Anterior cingulate cortex (tissue), 58 donors: ENCODE results near the gene TANK.
"Not testable (repeated sequence)": the region's sequence is repeated elsewhere in the genome, so short reads cannot be mapped to it uniquely, and the experiment has no call there.

Experiments used
- DNase-seq, 58 donors: peaks; one replicate each; lab custom pipeline; 2025; lab: John Stamatoyannopoulos, UW

TANK gene

GRCh38 chr2:161219211-161219610, 59.0 kb downstream of the TANK start:
- no peak for DNase-seq

GRCh38 chr2:161223139-161223732, 63.0 kb downstream of the TANK start:
- peak in 1 of 58 donors; percentile 32 for DNase-seq

DNA sequence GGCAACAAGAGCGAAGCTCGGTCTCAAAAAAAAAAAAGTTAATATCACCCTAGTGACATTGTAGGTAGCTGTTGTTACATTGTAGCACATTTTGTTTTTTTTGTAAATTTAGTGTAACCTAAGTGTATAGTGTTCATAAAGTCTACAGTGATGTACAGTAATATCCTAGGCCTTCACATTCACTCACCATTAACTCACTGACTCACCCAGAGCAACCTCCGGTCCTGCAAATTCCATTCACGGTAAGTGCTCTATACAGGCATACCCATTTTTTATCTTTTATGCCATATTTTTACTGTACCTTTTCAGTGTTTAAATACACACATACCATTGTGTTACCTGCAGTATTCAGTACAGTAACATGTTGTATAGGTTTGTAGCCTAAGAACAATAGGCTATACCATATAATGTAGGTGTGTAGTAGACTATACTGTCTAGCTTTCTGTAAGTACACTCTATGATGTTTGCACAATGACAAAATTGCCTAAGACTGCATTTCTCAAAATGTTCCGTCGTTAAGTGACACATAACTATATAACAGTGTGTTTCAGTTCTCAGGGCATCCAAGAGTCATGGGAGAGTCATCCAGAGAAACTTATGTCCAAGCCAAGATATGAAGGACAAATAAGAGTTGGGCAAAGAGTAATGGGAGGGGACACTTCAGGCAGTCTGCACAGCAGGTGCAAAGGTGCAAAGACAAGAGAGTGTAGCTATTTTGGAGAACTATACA, 68.4 kb downstream of the TANK start:
- DNase-seq, result no peak

GRCh38 chr2:161230959-161231358, 70.7 kb downstream of the TANK start:
- DNase-seq, result no peak

GRCh38 chr2:161232571-161232970, 72.3 kb downstream of the TANK start:
- peak in 1 of 58 donors; percentile 8 for DNase-seq

GRCh38 chr2:161233858-161234431, 73.7 kb downstream of the TANK start:
- no peak for DNase-seq

DNA sequence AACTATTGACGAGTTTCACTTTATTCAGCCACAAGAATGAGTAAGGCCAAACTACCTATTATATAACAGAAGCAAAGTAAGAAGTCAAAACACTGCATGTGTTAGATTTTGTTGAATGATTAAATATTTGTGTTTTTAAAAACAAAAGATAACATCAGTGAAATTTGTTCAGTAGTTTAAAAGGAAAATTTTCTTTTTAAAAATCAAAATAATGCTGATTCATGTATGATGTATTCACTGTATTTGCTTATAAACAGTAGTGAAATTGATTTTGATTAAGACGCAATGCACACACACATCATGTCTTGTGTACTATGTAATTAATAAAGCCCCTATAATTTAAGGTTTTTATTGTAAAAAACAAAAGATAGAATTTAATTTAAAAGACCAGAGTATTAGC, 74.4 kb downstream of the TANK start:
- DNase-seq, result no peak

DNA sequence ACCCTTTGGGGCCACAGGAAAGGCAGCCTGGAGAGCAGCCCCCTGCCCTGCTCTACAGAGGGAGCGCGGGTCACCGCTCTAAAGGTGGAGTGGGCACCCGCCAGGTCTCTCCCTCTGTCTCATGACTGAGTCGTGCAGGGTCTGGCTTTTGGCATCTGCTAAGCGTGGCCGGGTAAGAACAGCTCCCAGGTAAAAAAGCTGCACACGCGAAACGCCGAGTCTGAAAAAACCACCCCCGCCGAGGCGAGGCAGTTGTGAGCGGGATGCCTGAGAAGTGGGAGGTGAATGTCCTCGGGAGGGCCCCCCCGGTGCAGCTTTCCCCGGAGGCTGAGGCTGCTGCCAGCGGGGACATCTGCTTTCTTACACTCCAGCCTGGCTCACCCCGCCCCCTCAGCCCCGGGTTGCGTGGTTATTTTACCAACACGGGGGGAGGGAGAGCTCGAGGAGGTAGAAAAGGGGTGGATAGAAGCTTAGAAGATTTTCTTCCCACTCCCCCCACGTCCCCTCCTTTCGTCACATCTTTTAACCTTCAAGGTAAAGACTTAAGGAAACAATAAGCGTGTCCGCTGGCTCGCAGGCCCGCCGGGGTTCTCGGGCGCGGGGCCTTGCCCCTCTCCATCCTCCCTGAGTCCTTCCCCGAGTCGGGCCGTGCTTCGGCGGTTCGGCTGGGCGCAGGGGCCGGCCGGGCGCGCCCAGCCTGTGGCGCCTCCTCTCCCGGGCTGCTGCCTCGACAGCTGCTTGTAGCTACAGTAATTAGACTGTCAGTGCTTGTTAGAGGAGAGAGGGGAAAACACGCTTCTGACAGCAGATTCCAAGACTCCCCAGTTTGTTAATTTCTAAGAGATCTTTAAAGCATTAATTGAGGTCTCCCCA, 77.4 kb downstream of the TANK start:
- peak in 56 of 58 donors; percentile 42 to 84 (median 70) for DNase-seq

GRCh38 chr2:161238265-161238559, 78.0 kb downstream of the TANK start:
- peak in 14 of 58 donors; percentile 15 to 67 (median 47) for DNase-seq

- DNase-seq, result peak; percentile 24 to 92 (median 82)
Measured at GRCh38 chr2:161238560-161239325, 78.5 kb downstream of the TANK start.

DNA sequence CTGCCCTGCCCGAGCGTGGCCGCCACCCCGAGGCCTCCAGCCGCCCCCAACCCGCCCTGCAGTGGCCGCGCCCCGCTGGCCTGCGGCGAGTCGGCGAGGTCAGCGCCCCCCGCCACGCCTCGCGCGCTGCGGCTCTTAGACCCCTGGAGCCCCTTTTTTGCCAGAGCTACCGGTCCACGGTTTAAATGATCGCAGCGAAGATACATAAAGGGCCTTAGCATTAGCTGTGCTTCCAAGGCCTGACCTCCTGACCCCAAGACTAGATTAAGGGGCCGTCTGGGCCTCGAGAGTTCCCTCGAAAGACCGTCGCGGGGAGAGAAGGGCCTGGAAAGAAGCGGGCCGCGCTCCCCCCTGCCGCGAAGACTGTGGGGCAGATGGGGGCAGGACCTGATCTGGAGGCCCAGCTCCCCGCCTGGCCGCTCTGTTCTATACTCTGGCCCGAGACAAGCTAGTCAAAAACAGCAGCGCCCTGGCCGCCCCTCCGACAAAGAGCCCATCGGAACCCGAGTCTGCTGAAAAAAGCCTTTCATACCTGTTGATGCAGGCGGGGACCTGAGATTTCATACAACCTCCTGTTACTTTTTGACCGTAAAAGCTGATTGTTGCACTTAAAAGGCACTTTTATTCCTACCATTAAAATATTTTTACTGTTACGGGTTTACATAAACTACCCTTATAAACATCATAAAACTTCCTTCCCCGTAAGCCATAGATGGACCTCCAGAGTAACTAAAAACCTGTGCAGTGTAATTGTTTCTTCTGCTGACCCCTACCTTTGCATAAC, 79.3 kb downstream of the TANK start:
- peak in 4 of 58 donors; percentile 4 to 43 (median 16) for DNase-seq

GRCh38 chr2:161241894-161242293, 81.7 kb downstream of the TANK start:
- no peak for DNase-seq

DNA sequence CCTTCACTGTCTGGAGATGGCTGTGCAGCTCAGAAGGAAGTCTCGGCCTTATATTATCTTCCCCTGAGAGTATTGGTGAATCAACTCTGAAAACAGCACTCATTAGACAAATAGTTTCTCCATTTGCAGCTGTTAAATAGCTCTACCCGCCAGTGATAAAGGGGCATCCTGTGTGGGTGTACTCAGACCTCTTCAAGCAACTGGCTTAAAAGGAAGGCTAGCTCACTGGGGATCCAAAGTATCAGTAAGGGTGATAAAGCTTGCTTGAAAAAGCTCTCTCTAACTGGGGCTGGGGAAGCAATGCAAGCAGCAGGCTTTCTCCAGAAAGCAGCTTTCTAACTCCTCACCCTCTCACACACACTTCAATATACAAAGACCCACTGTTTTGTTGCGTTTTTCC, 83.1 kb downstream of the TANK start:
- no peak for DNase-seq

GRCh38 chr2:161243905-161244304, 83.7 kb downstream of the TANK start:
- DNase-seq, result no peak

DNA sequence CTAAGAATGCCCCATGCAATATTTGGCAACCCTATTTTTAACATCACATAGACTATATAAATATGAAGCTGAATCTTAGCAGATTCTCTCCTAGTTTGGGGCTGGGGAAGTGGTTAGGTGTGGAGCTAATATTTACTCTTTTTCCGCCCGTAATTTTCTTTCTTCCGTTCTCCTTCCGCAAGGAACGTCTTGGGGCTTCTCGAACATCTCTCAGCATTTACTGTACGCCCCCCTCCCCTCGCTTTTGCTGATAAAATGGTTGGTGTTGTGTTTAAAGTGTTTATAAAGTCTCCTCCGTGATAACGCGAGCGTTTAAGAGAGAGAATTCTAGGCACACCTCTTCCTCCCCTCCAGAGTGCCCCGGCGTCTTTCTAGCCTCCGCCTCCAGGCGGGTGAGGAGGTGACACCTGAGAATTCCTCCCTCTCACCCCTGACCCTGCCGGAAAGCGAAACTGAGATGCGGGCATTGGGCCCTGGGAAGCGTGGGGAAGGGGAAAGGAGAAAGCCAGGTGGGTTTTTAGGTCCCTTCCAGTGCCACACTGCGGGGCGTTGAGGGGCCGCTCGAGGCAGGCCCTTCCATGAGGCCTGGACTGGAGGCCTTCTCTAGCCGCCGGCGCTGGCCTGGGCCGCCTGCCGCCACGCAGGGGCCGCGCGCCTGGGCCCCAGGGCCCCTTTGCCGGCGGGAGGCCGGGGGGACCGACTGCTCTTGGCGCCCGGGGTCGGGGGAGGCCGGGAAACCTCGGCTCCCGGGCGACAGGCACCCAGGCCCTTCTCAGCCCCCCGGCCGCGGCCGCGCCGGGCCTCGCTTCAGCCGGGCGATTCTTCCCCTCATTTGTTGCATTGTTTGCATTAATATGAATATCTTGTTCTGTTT, 84.4 kb downstream of the TANK start:
- not testable (repeated sequence) for DNase-seq

DNA sequence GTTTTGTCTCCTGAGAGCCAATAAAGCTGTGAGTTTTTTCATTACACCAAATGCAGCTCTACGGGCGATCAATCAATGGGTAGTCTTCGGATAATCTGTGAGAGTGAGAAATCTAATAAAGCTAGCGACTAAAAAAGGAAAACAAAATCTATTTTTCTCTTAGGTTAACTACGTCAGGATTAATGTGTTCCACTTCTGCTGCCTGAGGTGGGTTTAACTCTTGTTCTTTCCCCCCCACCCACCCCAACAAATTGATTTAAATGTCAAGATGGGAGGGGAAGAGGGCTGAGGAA, 85.0 kb downstream of the TANK start:
- no peak for DNase-seq

DNA sequence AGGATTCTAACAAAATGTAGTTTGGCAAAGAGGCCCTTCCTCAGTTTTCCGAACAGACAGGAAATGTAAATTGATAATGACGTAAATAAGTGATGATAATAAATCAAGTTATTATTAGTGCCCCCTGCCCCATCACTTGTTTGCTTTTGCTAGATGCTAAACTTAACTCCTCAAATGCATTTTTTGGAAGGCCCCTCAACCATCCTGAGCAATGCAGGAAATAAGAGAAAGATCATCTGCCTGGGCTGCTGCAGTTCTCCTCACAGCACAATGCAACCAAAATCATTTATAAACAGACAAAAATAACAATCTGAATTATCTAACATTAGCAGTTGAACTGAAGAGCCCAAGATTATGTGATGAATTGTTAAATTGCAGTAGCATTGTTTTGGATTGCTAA, 85.4 kb downstream of the TANK start:
- no peak for DNase-seq

DNA sequence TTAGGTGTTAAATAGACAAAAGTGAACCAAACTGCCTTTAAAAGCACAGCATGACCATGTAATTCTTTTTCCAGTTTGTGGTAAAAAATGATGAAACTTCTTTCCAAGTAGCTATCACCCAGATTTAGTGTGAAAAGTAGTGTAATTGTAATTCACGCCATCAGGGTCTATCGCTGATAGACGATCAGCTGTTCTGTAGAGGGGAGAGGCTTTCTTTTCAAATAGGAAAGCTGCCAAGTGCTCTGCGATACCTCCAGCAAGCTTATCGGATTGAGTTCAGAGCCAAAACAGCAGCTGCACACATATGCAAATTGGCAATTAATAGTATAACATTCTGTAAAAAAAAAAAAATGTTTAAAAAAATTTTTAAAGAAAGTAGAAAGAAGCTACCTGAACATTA, 86.1 kb downstream of the TANK start:
- DNase-seq, result no peak
